Measurements from ENCODE around the gene CLCN6.

GRCh38 chr1:11790880-11791715 is 14.9 kb upstream of the CLCN6 start:
- TF ChIP-seq CTCF (conservative IDR thresholded peaks at IDR 0.05; ENCODE audit: low read depth, low read length) (no peak), EZH2 (IDR thresholded peaks at IDR 0.05; ENCODE audit: borderline replicate concordance, low read depth, low read length, poor library complexity, severe bottlenecking) (no peak)

Measured in A673 (cell line).